ENCODE measurements around the gene PPP2CA.
A peak's percentile ranks its signal among the peaks of the same experiment; 100 is the strongest.

PPP2CA gene

DNA sequence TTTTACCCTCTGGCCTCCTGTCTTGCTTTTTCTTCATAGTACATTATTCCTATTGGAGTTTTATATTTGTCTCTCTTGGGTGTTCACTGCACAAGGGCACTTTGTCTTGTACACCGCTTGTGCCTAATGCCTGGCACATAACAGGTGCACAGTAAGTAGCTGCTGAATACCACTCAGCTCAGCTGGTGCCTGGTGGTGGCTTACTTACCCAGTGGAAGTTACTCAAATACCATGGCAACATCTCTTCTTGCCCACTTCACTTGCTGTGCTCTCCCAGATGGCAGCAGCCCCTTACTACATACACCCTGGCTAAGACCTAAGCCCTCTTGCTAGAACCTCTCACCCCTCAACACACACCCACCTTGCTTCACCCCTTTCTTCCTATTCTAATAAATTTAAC, 37.8 kb downstream of the PPP2CA start:
- no peaks in the 10 kb centered on the region for H3K4me1 ChIP-seq (ENCODE audit: insufficient read depth, low read length, poor library complexity, severe bottlenecking)
- no peaks in the 10 kb centered on the region for H4K20me1 ChIP-seq (ENCODE audit: insufficient read depth, low read length, poor library complexity, severe bottlenecking)
- H3K9ac ChIP-seq (ENCODE audit: low read depth, low read length, poor library complexity, severe bottlenecking): no peak overlapping the region
- H3F3A ChIP-seq (ENCODE audit: low read depth): no peaks in the 10 kb centered on the region
- H3K36me3 ChIP-seq (ENCODE audit: insufficient read depth, low read length): no peaks in the 10 kb centered on the region
- no peaks in the 10 kb centered on the region for H3K79me2 ChIP-seq (ENCODE audit: insufficient read depth, low read length)
- H3K27me3 ChIP-seq (ENCODE audit: insufficient read depth, low read length, poor library complexity, severe bottlenecking): no peaks in the 10 kb centered on the region
- H3K4me2 ChIP-seq (ENCODE audit: low read depth, low read length, poor library complexity, severe bottlenecking): no peak overlapping the region
- no peaks in the 10 kb centered on the region for H3K9me3 ChIP-seq (ENCODE audit: insufficient read depth, low read depth, low read length)
- no peak overlapping the region for H3K4me3 ChIP-seq (ENCODE audit: low read length, poor library complexity, severe bottlenecking)
- no peak overlapping the region for H2AFZ ChIP-seq (ENCODE audit: low read length)
- H3K9me2 ChIP-seq (replicated peaks; ENCODE audit: low read depth, low read length): no peaks in the 10 kb centered on the region
- TF ChIP-seq, protein P1, sequence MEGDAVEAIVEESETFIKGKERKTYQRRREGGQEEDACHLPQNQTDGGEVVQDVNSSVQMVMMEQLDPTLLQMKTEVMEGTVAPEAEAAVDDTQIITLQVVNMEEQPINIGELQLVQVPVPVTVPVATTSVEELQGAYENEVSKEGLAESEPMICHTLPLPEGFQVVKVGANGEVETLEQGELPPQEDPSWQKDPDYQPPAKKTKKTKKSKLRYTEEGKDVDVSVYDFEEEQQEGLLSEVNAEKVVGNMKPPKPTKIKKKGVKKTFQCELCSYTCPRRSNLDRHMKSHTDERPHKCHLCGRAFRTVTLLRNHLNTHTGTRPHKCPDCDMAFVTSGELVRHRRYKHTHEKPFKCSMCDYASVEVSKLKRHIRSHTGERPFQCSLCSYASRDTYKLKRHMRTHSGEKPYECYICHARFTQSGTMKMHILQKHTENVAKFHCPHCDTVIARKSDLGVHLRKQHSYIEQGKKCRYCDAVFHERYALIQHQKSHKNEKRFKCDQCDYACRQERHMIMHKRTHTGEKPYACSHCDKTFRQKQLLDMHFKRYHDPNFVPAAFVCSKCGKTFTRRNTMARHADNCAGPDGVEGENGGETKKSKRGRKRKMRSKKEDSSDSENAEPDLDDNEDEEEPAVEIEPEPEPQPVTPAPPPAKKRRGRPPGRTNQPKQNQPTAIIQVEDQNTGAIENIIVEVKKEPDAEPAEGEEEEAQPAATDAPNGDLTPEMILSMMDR (conservative IDR thresholded peaks at IDR 0.05; ENCODE audit: low read length): no peak
- TF ChIP-seq EZH2phosphoT487 (IDR thresholded peaks at IDR 0.05; ENCODE audit: borderline replicate concordance): no peak

DNA sequence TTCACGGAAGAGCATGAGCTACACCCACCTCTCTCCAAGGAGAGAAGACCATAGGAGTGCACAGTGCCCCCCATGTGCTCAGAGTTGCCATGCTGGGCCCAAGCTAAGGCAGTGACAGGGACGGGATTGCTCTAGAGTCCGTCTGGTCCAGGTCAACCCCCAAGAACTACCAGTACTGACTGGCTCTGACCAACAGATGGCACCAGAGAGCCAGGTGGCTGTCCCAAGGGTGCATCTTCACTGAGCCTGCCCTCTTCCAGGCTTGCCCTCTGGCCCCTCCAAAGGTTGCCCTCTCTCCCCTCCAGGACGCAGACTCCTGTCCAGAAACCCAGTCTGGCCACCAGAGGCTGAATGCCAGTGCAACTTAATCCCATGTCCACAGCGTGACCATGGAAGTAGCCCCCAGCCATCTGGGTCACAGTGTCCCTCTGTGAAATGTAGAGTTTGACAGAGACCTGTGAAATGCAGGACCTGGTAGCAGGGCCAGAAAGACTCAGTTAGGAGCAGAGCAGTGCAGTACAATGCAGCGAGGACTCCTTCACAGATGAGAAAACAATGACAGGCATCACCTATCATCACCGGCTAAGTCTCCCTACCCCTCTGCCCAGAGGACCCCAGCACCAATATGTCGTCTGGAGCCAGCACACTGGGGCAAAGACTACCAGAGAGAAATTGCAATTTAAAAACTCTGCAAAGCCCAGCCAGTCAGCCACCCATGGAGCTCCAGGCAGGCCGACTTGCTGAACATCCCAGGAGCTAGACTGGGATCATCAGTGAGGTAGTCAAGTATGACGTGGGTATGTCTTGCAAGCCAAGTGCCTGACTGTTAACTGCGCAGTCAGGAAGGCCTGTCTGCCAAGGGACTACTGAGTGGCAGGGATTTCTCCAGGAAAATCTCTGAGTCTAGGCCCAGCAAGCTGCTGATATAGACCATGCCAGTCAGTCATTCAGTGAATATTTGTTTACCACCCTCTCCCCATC, 41.4 kb downstream of the PPP2CA start:
- Histone ChIP-seq H4K20me1 (ENCODE audit: insufficient read depth, low read length, poor library complexity, severe bottlenecking) (no peaks in the 10 kb centered on the region), H3K9me3 (ENCODE audit: insufficient read depth, low read depth, low read length) (no peaks in the 10 kb centered on the region), H3K4me2 (ENCODE audit: low read depth, low read length, poor library complexity, severe bottlenecking) (no peak overlapping the region), H3K4me1 (ENCODE audit: insufficient read depth, low read length, poor library complexity, severe bottlenecking) (no peaks in the 10 kb centered on the region), H3K9ac (ENCODE audit: low read depth, low read length, poor library complexity, severe bottlenecking) (no peak overlapping the region), H3K4me3 (ENCODE audit: low read length, poor library complexity, severe bottlenecking) (no peak overlapping the region), H3K27me3 (ENCODE audit: insufficient read depth, low read length, poor library complexity, severe bottlenecking) (no peaks in the 10 kb centered on the region), H3F3A (ENCODE audit: low read depth) (no peaks in the 10 kb centered on the region), H3K36me3 (ENCODE audit: insufficient read depth, low read length) (no peaks in the 10 kb centered on the region), H3K9me2 (replicated peaks; ENCODE audit: low read depth, low read length) (no peaks in the 10 kb centered on the region), H3K79me2 (ENCODE audit: insufficient read depth, low read length) (no peaks in the 10 kb centered on the region), H2AFZ (ENCODE audit: low read length) (no peak overlapping the region)
- TF ChIP-seq, protein P1 (conservative IDR thresholded peaks at IDR 0.05; ENCODE audit: low read length): peak; percentile 68
- no peak for TF ChIP-seq EZH2phosphoT487 (IDR thresholded peaks at IDR 0.05; ENCODE audit: borderline replicate concordance)

DNA sequence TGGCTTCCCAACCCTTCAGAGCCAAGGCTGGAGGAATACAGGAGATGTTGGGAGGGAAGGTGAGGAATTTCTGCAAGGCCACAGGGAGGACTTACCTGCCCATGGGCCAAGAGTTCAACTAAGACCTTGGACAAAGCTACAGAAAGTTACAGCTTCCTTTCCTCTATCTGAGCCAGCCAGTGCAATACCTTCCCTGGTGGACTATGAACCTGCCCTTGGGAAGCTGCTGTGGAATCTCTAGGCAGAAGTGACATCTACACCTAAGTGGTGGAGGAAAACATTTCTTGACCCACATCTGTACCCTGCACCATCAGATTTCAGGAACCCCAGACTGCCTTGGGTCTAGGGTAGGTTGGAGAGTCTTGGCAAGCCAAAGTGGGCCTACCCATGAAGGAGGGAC, 42.4 kb downstream of the PPP2CA start:
- H3K9ac ChIP-seq (ENCODE audit: low read depth, low read length, poor library complexity, severe bottlenecking): no peak overlapping the region
- no peaks in the 10 kb centered on the region for H3K4me1 ChIP-seq (ENCODE audit: insufficient read depth, low read length, poor library complexity, severe bottlenecking)
- H3K27me3 ChIP-seq (ENCODE audit: insufficient read depth, low read length, poor library complexity, severe bottlenecking): no peaks in the 10 kb centered on the region
- H2AFZ ChIP-seq (ENCODE audit: low read length): no peak overlapping the region
- H3K79me2 ChIP-seq (ENCODE audit: insufficient read depth, low read length): no peaks in the 10 kb centered on the region
- no peak overlapping the region for H3K4me2 ChIP-seq (ENCODE audit: low read depth, low read length, poor library complexity, severe bottlenecking)
- H3K36me3 ChIP-seq (ENCODE audit: insufficient read depth, low read length): no peaks in the 10 kb centered on the region
- no peaks in the 10 kb centered on the region for H3F3A ChIP-seq (ENCODE audit: low read depth)
- no peaks in the 10 kb centered on the region for H3K9me2 ChIP-seq (replicated peaks; ENCODE audit: low read depth, low read length)
- H3K9me3 ChIP-seq (ENCODE audit: insufficient read depth, low read depth, low read length): no peaks in the 10 kb centered on the region
- no peak for TF ChIP-seq EZH2phosphoT487 (IDR thresholded peaks at IDR 0.05; ENCODE audit: borderline replicate concordance)
- TF ChIP-seq, protein P1 (conservative IDR thresholded peaks at IDR 0.05; ENCODE audit: low read length): no peak
- no peak overlapping the region for H3K4me3 ChIP-seq (ENCODE audit: low read length, poor library complexity, severe bottlenecking)
- H4K20me1 ChIP-seq (ENCODE audit: insufficient read depth, low read length, poor library complexity, severe bottlenecking): no peaks in the 10 kb centered on the region
